SW 1271 (cell line): Measurements from ENCODE around the gene RBM15.
A peak's percentile ranks its signal among the peaks of the same experiment; 100 is the strongest.

Source experiments
- DNase-seq, 2 experiments: peaks; one replicate each; lab custom pipeline; 2025; lab: John Stamatoyannopoulos, UW

The RBM15 gene, protein sequence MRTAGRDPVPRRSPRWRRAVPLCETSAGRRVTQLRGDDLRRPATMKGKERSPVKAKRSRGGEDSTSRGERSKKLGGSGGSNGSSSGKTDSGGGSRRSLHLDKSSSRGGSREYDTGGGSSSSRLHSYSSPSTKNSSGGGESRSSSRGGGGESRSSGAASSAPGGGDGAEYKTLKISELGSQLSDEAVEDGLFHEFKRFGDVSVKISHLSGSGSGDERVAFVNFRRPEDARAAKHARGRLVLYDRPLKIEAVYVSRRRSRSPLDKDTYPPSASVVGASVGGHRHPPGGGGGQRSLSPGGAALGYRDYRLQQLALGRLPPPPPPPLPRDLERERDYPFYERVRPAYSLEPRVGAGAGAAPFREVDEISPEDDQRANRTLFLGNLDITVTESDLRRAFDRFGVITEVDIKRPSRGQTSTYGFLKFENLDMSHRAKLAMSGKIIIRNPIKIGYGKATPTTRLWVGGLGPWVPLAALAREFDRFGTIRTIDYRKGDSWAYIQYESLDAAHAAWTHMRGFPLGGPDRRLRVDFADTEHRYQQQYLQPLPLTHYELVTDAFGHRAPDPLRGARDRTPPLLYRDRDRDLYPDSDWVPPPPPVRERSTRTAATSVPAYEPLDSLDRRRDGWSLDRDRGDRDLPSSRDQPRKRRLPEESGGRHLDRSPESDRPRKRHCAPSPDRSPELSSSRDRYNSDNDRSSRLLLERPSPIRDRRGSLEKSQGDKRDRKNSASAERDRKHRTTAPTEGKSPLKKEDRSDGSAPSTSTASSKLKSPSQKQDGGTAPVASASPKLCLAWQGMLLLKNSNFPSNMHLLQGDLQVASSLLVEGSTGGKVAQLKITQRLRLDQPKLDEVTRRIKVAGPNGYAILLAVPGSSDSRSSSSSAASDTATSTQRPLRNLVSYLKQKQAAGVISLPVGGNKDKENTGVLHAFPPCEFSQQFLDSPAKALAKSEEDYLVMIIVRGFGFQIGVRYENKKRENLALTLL

DNA sequence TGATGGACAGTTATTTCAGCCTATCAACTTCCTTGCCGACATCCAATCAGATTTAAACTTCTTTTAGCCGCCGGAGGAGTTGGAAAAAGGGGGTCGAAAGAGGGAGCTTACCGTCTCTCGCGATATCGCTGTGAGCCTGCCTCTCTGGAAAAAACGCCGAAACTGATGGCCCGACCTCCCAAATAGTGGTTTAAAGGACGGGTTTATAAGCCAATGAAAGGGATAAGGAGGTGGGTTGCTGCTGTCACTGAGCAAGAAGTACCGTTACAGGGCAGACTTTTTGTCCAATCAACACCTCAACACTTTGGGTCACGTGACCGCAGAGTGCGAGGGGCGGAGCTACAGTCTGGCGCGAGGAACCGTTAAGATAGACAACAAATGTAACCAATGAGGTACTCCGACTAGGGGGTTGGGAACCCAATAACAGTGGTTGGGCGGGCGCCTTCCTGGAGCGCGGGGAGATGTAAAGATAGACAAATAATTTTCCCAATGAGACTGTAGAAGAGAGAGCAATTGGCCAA is at the start of gene RBM15:
TSS of gene RBM15 (plus strand) at position 492 of the 521 bp plus-strand sequence. CDS start at position 521, 29 bp downstream.
- DNase-seq = peak; percentile 99 to 100

DNA sequence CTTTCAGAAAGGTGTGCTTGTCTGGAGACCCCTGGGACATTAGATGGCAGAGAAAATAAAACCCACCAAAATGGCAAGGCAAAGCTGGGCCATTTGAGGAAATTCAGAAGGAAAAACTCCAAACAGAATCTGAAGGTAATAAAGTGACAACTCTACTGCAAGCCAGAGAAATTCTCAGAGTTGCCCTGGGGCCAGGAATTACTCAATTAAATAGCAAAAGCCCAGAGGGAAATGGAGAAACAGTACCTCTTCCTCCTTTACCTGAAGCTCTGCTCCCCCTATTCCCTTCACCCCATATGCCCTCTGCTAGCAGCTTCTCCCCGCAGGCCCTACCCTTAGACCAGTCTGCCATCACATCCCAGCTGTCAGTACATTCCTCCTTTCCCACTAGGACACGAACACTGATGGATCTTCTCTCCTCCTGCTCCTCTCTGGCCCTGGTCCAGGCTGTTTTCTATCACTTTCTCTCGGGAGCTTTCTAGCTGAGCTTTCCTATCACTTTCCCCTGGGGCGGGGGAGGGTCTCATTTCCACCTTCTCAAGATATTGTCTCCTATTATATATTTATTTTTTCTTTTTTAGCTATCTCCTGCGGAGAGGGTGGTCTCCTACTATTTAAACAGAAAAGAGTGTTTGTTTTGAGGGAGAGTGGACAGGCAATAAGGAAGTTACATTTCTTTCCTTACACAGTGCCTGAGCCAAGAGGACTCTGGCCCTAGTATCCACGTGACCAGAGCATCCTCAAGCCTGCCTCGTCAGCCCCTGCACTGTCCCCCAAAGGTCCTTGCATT is 47.7 kb upstream of the RBM15 start:
- DNase-seq = no peak

GRCh38 chr1:110292031-110292741 is 47.0 kb upstream of the RBM15 start:
- DNase-seq = no peak

- DNase-seq = no peak
Measured at GRCh38 chr1:110293601-110294104, 45.5 kb upstream of the RBM15 start.

GRCh38 chr1:110294308-110294707 is 44.9 kb upstream of the RBM15 start:
- no peak for DNase-seq

DNA sequence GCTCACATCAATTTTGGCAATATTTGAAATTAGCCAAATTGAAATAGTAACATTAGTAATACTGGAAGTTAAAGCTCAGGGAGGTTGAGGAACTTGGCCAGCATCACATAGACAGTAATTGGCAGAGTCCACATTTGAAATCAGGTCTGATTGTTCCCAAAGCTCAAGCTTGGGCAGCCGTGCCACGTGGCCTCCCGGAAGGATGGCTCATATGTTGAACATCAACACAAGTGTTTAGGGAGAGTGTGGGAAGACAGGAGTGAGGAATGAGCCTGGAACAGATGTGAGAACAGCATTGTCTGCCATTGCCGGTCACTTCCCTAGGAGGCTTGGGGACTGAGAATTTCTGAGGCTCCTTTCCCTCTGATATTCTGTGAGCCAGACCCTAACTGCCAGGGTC is 40.2 kb upstream of the RBM15 start:
- no peak for DNase-seq

DNA sequence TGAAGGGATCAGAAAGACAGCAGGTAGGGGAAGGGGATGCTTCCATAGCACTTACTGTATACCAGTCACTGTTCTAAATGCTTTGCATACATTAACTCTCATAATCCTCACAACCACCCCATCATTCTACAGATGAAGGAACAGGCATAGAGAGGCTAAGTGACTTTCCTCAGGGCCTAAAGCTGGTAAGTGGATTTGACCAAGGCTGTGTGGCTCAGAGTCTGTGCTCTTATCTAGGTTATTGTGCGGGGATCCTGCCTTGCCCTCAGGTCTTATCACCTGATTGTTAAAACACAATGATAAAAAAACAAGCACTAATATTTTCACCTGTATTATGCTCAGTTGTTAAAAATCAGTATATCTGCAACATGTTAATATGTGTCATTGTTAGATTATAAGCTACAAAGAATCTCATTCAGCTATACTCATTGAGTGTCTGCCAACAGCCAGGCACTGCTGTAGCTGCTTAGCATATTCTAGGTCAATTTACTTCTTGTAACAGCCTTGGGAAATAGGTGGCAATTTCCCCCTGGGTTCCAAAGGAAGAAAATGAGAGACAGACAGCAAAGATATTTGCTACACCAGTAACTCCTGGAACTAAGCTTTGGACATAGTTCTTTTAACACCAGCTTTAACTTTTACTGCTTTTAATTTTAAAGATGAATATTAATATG is 38.6 kb upstream of the RBM15 start:
- no peak for DNase-seq

GRCh38 chr1:110302836-110303235 is 36.3 kb upstream of the RBM15 start:
- no peak for DNase-seq

DNA sequence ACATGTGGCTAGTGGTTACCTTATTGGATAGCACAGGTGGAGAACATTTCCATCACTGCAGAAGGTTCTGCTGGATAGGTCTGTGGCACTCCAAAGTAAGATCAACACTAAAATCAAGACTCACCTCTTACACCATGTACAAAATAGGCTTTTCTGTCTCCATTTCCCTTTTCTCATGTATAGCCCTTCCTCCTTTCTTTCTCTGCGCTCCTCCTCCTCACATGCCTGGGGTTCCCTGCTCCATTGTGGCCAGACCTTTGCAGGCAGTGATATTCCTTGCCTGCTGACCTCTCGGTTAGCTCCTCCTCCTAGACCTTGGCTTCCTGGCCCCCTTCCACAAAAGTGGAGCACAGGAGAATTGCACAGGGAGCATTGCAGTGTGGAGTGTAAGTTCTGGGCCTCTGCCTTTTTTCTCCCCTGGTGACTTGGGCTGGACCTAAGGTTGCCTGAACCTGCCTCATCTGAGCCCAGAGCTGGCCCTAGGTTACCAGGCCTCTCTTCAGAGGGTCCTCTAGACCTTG is 33.2 kb upstream of the RBM15 start:
- DNase-seq = no peak

GRCh38 chr1:110307239-110307974 is 31.8 kb upstream of the RBM15 start:
- no peak for DNase-seq

DNA sequence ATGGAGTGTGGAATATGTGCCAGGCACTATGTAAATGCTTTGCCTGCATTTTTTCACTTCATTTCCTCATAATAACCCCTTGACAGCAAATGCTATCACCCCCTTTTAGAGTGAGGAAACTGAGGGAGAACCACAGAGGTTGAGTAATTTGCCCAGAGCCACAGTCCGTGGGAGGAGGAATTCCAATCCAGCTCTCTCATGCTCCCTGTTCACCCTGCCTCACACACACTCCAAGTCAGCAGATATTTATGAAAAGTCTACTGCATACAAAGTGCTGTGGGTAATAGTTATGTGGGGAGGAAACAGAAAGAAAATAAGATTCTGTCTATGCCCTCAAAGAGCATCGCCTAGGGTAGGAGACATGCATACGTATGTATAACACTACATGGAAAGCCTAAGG is 30.9 kb upstream of the RBM15 start:
- DNase-seq = no peak

GRCh38 chr1:110309139-110309538 is 30.0 kb upstream of the RBM15 start:
- no peak for DNase-seq

DNA sequence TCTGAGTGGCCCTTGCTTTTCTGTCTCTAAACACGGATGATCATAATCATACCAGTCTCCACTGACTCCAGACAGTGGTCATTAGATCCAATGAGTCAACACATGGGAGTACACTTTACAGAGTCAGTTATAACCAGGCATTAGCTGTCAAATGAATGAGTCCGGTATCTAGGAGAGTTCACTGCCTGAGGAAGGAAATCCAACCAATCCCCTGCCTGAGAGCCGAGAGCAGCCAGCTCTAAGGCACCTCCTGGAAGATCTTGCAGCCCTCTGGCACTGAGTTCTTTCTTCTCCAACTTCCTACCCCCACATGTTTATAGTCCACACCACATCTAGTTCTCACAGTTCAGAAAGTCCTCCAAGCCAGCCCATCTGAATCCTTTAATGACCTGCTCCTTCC is 29.4 kb upstream of the RBM15 start:
- no peak for DNase-seq

- DNase-seq = no peak
Measured at GRCh38 chr1:110310300-110310699, 28.9 kb upstream of the RBM15 start.

- peak in 1 of 2 experiments; percentile 17 for DNase-seq
Measured at GRCh38 chr1:110312188-110313121, 26.7 kb upstream of the RBM15 start.

GRCh38 chr1:110316735-110317134 is 22.4 kb upstream of the RBM15 start:
- DNase-seq = no peak

GRCh38 chr1:110318046-110318445 is 21.1 kb upstream of the RBM15 start:
- no peak for DNase-seq
